Small intestine (tissue), 16 donors: Measurements from ENCODE around the gene STARD13. TPM values are rescaled to one million over a fixed set of nuclear protein-coding genes. Genes with fewer than 3 reads are reported as not detected.

ENCODE experiments used
- DNase-seq, 2 donors: peaks; one replicate each; pipeline versions ENCODE4 v3.0.0 to v3.0.0-alpha.2; 2013
- FAIRE-seq: peaks from 2 replicates; lab custom pipeline; 2012; peaks lifted over from hg19 to GRCh38; lab: Jason Lieb, UNC
- H3K27ac ChIP-seq, 3 donors: one replicate each; pipeline ENCODE4 v1.5.1; 2013; ENCODE audit warnings: low read length in 2 of 3, mild to moderate bottlenecking in 2 of 3, control low read depth in 1 of 3, inconsistent platforms in 1 of 3, low read depth in 1 of 3, moderate library complexity in 1 of 3
- H3K27me3 ChIP-seq, 3 donors: one replicate each; pipeline ENCODE4 v1.6.1; 2013; ENCODE audit warnings: low read length in 3 of 3, inconsistent platforms in 1 of 3; ENCODE audit not compliant: control insufficient read depth in 3 of 3, insufficient read depth in 3 of 3
- H3K36me3 ChIP-seq, 3 donors: one replicate each; pipeline ENCODE4 v1.6.1; 2013; ENCODE audit warnings: low read length in 3 of 3, inconsistent platforms in 1 of 3, low read depth in 1 of 3, mild to moderate bottlenecking in 1 of 3, moderate library complexity in 1 of 3; ENCODE audit not compliant: control insufficient read depth in 3 of 3, insufficient read depth in 2 of 3
- H3K4me1 ChIP-seq, 3 donors: one replicate each; pipeline ENCODE4 v1.6.1; 2013; ENCODE audit warnings: low read length in 2 of 3, inconsistent platforms in 1 of 3, low read depth in 1 of 3, mild to moderate bottlenecking in 1 of 3, moderate library complexity in 1 of 3; ENCODE audit not compliant: control insufficient read depth in 3 of 3, insufficient read depth in 2 of 3
- H3K4me3 ChIP-seq, 3 donors: one replicate each; pipeline ENCODE4 v1.5.1; 2013; ENCODE audit warnings: low read length in 3 of 3, control low read depth in 1 of 3, inconsistent platforms in 1 of 3, low read depth in 1 of 3, mild to moderate bottlenecking in 1 of 3, moderate library complexity in 1 of 3
- H3K9me3 ChIP-seq, 2 donors: one replicate each; pipeline ENCODE4 v1.6.1; 2013; ENCODE audit warnings: low read depth in 1 of 2, low read length in 1 of 2; ENCODE audit not compliant: control insufficient read depth in 2 of 2, insufficient read depth in 1 of 2
- WGBS, 3 donors: extraction: QIAGEN DNeasy Blood & Tissue Kit; methylation state at CpG; one replicate each; pipeline ENCODE4 v1.1.7; 2013; 5-methylcytosine and 5-hydroxymethylcytosine counted together
- long read RNA-seq, 10 donors: transcript quantifications; one replicate each; lab custom pipeline, GENCODE V29; 2026
- polyA plus RNA-seq, 4 donors: library from polyadenylated mRNA; stranded (reverse) in 3 of 4; unstranded in 1 of 4; fragments of 200-250 nt in 3 of 4; fragments of 120-200 nt in 1 of 4; gene quantifications; one replicate each; pipeline versions ENCODE4 v1.2.1 to v1.2.3, GENCODE V29; 2013
- donor health status: healthy with polysubstance abuse.
- donor health status: control.
- donor health status: control.
- donor health status: Bipolar disorder and iron deficiency.
- donor health status: healthy.

Gene STARD13, protein sequence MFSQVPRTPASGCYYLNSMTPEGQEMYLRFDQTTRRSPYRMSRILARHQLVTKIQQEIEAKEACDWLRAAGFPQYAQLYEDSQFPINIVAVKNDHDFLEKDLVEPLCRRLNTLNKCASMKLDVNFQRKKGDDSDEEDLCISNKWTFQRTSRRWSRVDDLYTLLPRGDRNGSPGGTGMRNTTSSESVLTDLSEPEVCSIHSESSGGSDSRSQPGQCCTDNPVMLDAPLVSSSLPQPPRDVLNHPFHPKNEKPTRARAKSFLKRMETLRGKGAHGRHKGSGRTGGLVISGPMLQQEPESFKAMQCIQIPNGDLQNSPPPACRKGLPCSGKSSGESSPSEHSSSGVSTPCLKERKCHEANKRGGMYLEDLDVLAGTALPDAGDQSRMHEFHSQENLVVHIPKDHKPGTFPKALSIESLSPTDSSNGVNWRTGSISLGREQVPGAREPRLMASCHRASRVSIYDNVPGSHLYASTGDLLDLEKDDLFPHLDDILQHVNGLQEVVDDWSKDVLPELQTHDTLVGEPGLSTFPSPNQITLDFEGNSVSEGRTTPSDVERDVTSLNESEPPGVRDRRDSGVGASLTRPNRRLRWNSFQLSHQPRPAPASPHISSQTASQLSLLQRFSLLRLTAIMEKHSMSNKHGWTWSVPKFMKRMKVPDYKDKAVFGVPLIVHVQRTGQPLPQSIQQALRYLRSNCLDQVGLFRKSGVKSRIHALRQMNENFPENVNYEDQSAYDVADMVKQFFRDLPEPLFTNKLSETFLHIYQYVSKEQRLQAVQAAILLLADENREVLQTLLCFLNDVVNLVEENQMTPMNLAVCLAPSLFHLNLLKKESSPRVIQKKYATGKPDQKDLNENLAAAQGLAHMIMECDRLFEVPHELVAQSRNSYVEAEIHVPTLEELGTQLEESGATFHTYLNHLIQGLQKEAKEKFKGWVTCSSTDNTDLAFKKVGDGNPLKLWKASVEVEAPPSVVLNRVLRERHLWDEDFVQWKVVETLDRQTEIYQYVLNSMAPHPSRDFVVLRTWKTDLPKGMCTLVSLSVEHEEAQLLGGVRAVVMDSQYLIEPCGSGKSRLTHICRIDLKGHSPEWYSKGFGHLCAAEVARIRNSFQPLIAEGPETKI
- polyA plus RNA-seq, result 10 to 100 TPM in 1 of 4 donors, 1 to 10 TPM in 3; 2.2 to 15.3 (median 5.0) TPM
- long read RNA-seq, donor 1, result 0 reads
- long read RNA-seq, donor 2, result 0 reads
- long read RNA-seq, donor 3, result 0 reads
- long read RNA-seq, donor 4, result 0 reads
- long read RNA-seq, donor 5, result 0 reads
- long read RNA-seq, donor 6, partial matches to known transcripts, result 0 of 1 reads
- long read RNA-seq, donor 6, other reads (novel, unspliced or antisense), result 0 of 1 reads
- long read RNA-seq, donor 7, result 0 reads
- long read RNA-seq, donor 8, result 0 reads
- long read RNA-seq, donor 9, result 0 reads
- long read RNA-seq, donor 10, result 0 reads

DNA sequence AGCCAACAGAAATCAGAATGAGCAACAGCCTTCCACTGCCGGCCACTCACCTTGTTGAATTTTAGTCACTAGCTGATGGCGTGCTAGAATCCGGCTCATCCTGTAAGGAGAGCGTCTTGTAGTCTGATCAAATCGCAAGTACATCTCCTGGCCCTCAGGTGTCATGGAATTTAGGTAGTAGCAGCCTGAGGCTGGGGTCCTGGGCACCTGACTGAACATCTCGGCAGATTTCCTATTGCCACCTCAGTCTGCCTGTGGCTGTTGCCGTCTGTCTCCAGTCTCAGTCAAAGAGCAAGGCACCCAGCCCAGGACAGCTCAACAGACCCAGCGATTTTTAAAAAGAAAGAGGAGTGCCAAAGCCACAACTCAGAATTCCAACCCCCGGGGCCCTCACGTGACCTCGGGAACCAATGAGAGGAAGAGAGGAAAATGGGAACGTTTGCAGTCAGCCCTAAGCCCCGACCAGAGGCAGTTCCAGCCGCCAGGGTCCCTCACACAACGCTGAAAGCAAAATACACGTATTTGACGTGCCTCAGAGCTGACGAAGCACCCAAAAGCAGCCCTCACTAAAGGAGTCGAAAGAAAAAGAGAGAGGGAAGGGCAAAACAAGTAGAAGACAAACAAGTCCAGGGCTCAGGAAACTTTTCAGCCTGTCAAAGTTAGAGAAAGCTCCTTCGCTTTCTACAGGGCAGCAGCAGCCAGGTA lies at the start of gene STARD13:
Gene STARD13, minus strand, starts transcription at position 336 of the 705 bp plus-strand sequence. Its CDS starts 117 bp downstream, at position 219.
- Histone ChIP-seq H3K27me3 (no peaks in the 10 kb centered on the region), H3K27ac (peak within 1 kb of the TSS; percentile 90 to 94 (median 94)), H3K9me3 (no peaks in the 10 kb centered on the region), H3K4me3 (peak within 1 kb of the TSS; percentile 34 to 67 (median 58)), H3K4me1 (peaks cover 0 to 8% (median 0%) of the 10 kb centered on the region in 3 donors), H3K36me3 (peaks cover 0 to 3% (median 0%) of the 10 kb centered on the region in 3 donors)
- DNase-seq, result peak; percentile 94 to 96
- FAIRE-seq, result no peak
- 1 to 2% (median 2%) methylated on average over 20 of the region's 20 CpGs for WGBS, 3 donors

GRCh38 chr13:33334831-33335230 lies 49.3 kb upstream of the STARD13 start:
- H3K9me3 ChIP-seq, result no peaks in the 10 kb centered on the region
- H3K27ac ChIP-seq, result no peak overlapping the region
- H3K4me1 ChIP-seq, result no peaks in the 10 kb centered on the region
- FAIRE-seq (no peak), DNase-seq (no peak)
- no peaks in the 10 kb centered on the region for H3K27me3 ChIP-seq
- H3K36me3 ChIP-seq, result peaks cover 0 to 3% (median 0%) of the 10 kb centered on the region in 3 donors
- 87 to 92% (median 91%) methylated on average over 7 of the region's 7 CpGs for WGBS, 3 donors
- no peak overlapping the region for H3K4me3 ChIP-seq

GRCh38 chr13:33331962-33332361 lies 46.4 kb upstream of the STARD13 start:
- H3K9me3 ChIP-seq, result no peaks in the 10 kb centered on the region
- H3K27me3 ChIP-seq, result no peaks in the 10 kb centered on the region
- FAIRE-seq (no peak), DNase-seq (no peak)
- H3K4me1 ChIP-seq, result no peaks in the 10 kb centered on the region
- no peak overlapping the region for H3K4me3 ChIP-seq
- 79 to 85% (median 84%) methylated on average over 3 of the region's 3 CpGs for WGBS, 3 donors
- H3K27ac ChIP-seq, result no peak overlapping the region
- H3K36me3 ChIP-seq, result peaks cover 0 to 3% (median 0%) of the 10 kb centered on the region in 3 donors

- Histone ChIP-seq H3K27me3 (no peaks in the 10 kb centered on the region), H3K36me3 (no peaks in the 10 kb centered on the region), H3K4me3 (no peak overlapping the region), H3K27ac (no peak overlapping the region), H3K4me1 (no peaks in the 10 kb centered on the region), H3K9me3 (no peaks in the 10 kb centered on the region)
- DNase-seq (no peak), FAIRE-seq (no peak)
- 83 to 87% (median 85%) methylated on average over 6 of the region's 6 CpGs for WGBS, 3 donors
These were observed 44.9 kb upstream of the STARD13 start for GRCh38 chr13:33330483-33330882.

DNA sequence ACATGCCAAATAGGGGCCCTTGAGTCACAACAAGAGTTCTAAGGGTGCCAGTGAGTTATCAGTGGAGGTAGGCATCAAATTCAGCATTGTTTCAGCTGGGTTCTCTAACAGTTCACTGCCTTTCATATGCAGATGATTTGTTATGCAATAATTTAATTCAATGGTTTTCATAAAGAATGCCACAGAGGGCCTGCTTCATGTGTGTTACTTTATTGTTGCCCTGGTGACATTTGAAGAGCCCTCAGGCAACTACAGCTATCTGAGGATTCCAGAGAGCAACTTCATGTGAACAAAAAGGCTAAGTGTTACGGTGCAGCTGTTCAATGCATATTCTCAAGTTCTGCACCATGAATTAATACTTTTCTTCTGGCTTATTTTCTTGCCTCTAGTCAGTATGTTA lies 43.1 kb upstream of the STARD13 start:
- Histone ChIP-seq H3K4me1 (no peaks in the 10 kb centered on the region), H3K36me3 (no peaks in the 10 kb centered on the region), H3K9me3 (no peaks in the 10 kb centered on the region), H3K27ac (no peak overlapping the region), H3K4me3 (no peak overlapping the region), H3K27me3 (no peaks in the 10 kb centered on the region)
- 86 to 97% (median 96%) methylated on average over 1 of the region's 1 CpG for WGBS, 3 donors
- DNase-seq (no peak), FAIRE-seq (no peak)

GRCh38 chr13:33326723-33327122 lies 41.2 kb upstream of the STARD13 start:
- 93 to 95% (median 94%) methylated on average over 2 of the region's 2 CpGs for WGBS, 3 donors
- H3K4me3 ChIP-seq, result no peak overlapping the region
- no peak for DNase-seq
- no peaks in the 10 kb centered on the region for H3K27me3 ChIP-seq
- FAIRE-seq, result no peak
- no peaks in the 10 kb centered on the region for H3K4me1 ChIP-seq
- H3K27ac ChIP-seq, result no peak overlapping the region
- no peaks in the 10 kb centered on the region for H3K36me3 ChIP-seq
- no peaks in the 10 kb centered on the region for H3K9me3 ChIP-seq

DNA sequence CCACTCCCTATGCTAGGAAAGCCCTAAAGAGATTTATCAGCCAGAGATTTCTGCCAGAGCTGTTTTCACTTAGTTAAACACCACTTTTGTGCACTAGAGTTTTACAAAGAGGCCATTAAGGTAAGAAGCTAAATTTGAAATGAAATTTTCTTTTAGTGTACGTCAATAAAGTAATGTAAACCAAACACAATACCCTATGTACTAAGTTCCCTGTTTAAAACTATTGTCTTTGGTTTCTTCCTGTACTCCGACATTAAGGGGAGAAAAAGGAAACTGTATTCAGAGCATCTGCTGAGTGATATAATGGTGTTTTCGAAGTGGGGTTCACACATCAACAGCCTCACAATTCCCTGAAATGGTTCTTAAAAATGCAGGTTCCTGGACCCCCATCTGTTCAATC lies 40.7 kb upstream of the STARD13 start:
- FAIRE-seq (no peak), DNase-seq (peak in 1 of 2 donors; percentile 7)
- Histone ChIP-seq H3K27ac (peak overlapping the region in 1 of 3 donors; percentile 4), H3K4me1 (no peaks in the 10 kb centered on the region), H3K27me3 (no peaks in the 10 kb centered on the region), H3K36me3 (no peaks in the 10 kb centered on the region), H3K9me3 (no peaks in the 10 kb centered on the region), H3K4me3 (no peak overlapping the region)
- 62 to 74% (median 66%) methylated on average over 3 of the region's 3 CpGs for WGBS, 3 donors
